ENCODE measurements around the gene ANO10.
"Not testable (repeated sequence)": the region's sequence is repeated elsewhere in the genome, so short reads cannot be mapped to it uniquely, and the experiment has no call there.

Gene ANO10

GRCh38 chr3:43473737-43474136, 148.1 kb downstream of the ANO10 start:
- DNase-seq = no peak

GRCh38 chr3:43473244-43473643, 148.6 kb downstream of the ANO10 start:
- DNase-seq = no peak

GRCh38 chr3:43468133-43468532, 153.7 kb downstream of the ANO10 start:
- DNase-seq = no peak

GRCh38 chr3:43465109-43465508, 156.7 kb downstream of the ANO10 start:
- DNase-seq = no peak

GRCh38 chr3:43462566-43462965, 159.2 kb downstream of the ANO10 start:
- DNase-seq = not testable (repeated sequence)

DNA sequence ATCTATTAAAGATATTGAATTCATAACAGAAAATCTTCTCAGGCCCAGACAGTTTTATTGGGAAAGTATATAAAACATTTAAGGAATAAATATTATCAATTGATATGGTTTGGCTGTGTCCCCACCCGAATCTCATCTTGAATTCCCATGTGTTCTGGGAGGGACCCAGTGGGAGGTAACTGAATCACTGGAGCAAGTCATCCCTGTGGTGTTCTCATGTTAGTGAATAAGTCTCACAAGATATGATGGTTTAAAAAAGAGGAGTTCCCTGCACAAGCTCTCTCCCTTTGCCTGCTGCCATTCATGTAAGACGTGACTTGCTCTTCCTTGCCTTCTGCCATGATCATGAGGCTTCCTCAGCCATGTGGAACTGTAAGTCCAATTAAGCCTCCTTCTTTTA, 160.5 kb downstream of the ANO10 start:
- no peak for DNase-seq

DNA sequence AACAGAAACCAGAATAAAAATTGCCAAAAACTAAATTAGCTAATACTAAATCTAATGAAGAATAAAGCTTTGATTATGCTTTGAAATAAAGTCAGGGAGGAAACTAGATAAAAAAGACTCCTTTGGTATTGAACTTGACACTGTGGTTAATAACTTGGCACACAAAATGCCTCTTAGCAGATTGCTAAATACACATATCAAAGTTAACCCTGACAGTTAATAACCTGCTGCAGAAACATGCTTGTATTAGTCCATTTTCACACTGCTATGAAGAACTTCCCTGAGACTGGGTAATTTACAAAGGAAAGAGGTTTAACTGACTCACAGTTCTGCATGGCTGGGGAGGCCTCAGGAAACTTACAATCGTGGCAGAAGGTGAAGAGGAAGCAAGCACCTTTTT, 164.8 kb downstream of the ANO10 start:
- DNase-seq = not testable (repeated sequence)

DNA sequence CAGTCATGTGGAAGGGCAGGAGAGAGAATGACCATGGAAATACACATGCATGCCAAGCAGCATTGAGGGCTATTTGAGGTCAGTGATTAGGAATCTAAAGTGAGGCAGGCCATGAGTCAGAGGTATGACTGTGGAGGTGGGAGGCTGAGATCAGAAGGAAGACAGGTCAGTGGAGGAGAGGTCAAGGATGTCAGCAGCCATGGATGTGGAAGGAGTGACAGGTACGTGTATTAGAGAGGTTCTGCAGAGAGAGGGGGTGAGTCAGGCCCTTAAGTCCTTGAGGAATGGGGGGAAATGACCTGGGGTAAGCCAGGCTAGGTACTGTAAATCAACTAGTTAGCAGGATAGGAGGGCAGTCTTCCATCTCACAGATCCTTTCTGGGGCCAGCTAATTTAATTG, 166.6 kb downstream of the ANO10 start:
- no peak for DNase-seq

GRCh38 chr3:43453981-43454380, 167.8 kb downstream of the ANO10 start:
- no peak for DNase-seq

- DNase-seq = no peak
Measured at GRCh38 chr3:43451670-43452254, 170.0 kb downstream of the ANO10 start.

- DNase-seq = no peak
Measured at GRCh38 chr3:43448098-43448497, 173.7 kb downstream of the ANO10 start.

GRCh38 chr3:43445820-43446219, 176.0 kb downstream of the ANO10 start:
- DNase-seq = no peak

DNA sequence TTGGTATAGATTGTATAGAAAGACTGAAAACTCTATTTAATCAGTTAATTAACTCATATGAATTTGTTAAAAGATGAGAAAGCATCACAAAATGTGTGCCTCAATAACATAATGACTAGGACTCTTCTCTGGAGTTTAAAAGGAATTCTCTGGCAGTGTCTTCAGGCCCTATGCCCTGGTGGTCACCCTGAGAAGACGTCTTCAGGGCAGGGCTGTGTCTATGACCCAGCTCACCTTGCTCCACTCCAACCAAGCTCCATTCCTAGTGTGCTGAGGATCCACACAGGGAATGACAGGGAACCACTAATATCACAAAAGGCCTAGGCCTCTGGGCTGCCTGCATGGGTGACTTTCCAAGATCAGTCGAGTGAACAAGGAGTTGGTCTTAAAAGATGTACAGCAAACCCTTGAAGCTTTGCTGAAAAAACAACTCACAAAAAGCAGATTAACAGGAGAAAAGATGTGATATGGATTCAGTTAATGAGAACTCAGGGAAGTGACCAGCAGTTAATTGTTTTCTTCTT, 178.9 kb downstream of the ANO10 start:
- DNase-seq = no peak

DNA sequence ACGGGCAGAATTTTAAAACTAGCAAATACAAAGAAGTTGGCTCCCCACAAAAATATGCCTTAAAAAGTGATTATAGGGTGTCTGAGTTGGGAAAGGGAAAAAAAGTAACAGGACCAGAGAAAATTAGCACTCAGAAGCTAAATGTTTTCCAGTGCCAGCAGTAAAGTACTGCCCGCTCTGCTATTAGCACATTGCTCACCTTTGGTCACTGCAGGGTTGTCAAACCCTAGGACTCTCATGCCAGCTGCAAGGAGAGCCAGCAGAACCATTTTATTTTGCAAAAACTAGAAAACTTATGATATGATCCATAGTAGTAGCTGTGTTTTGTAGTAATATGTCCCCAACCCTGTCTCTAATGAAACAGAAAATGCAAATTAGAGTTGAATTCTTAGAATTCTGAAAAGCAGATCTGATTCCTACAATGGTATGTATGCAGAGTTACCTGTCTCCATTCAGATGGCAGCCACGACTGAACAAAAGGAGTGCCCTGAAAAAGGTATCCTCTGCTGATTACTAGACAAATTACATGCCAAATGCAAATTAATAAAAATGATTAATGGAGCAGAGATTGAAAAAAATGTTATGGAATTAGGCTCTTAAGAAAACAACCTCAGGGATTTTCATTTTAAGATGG, 185.2 kb downstream of the ANO10 start:
- DNase-seq = no peak

DNA sequence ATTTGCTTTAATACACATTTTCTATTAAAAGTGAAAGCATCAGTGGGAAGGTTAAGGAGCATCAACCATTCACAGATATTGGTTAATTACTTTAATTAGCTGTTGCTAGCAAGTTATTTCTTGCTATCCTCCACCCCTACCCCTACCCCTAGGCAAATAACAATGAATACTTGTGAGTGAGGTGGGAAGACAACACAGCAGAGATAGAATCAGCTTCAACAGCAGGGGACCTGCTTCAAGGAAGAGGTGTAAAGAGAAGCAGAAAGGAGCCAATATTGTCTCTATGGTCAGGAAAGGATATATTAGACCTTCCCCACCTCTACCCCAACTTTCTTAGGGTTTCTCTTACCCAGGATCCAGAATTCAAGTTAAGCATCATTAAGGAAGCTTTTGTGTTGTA, 186.1 kb downstream of the ANO10 start:
- DNase-seq = no peak

- no peak for DNase-seq
Measured at GRCh38 chr3:43434431-43434830, 187.4 kb downstream of the ANO10 start.

GRCh38 chr3:43432462-43432861, 189.3 kb downstream of the ANO10 start:
- no peak for DNase-seq

DNA sequence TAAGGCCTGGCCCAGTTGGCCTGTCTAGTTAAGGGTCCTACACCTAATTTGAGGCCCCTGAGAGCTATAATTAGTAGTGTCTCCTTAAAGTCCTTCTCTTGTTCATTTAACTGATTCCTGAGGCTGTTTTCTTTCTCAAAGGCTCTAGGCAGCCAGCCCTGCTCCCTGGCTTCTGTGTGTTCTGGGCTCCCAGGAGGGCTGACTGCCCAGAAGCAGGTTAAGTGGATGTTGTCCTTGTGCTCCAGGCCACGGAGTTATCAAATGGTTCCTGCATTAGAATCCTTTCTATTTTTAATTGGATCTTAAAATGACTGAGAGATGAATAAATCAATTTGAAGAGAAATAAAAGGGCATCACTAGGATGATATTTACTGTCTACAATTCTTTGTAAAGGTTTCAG, 195.4 kb downstream of the ANO10 start:
- no peak for DNase-seq

- no peak for DNase-seq
Measured at GRCh38 chr3:43425829-43426228, 196.0 kb downstream of the ANO10 start.

DNA sequence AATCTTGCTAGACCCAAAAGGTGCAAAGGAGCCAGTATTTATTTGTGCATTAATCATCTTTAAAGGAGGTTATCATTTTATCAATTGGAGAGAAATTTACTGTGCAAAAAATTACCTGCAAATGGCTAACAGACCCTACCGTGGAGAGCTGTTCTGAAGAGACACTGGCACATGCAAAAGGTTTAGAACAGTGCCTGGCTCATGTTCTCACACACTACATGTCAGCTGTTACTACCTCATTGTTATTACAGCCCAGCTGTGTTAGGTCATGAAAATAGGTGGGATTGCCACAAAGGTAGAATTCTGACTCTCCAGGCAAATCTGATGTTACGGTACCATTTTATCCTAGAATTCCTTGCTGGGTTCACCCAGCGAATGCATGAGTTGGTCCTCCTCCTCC, 198.2 kb downstream of the ANO10 start:
- no peak for DNase-seq

GRCh38 chr3:43423142-43423541, 198.7 kb downstream of the ANO10 start:
- no peak for DNase-seq

- DNase-seq = no peak
Measured at GRCh38 chr3:43418601-43419272, 203.1 kb downstream of the ANO10 start.

- DNase-seq = no peak
Measured at GRCh38 chr3:43417133-43417532, 204.7 kb downstream of the ANO10 start.

DNA sequence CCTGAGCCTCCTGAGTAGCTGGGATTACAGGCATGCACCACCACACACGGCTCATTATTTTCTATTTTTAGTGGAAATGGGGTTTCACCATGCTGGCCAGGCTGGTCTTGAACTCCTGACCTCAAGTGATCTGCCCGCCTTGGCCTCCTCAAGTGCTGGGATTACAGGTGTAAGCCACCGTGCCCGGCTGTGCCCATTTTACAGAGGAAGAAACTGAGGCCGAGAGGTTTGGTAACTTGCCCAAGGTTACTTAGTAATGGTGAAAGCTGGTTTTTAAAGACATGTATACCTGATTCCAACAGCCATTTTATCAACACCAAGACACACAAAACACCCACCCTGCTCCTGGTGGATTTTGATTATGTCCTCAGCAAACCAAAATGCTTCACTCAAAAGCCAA, 206.7 kb downstream of the ANO10 start:
- no peak for DNase-seq

Measured in right kidney (tissue), 1 donor.